HL-60 (cell line): Measurements from ENCODE around the gene SPATA19.

Experiments
- POLR2AphosphoS5 ChIP-seq: IDR thresholded peaks from 2 replicates; pipeline ENCODE4 v1.6.1; 2012; ENCODE audit warnings: low read depth
- REST ChIP-seq: IDR thresholded peaks from 2 replicates; pipeline ENCODE4 v1.6.1; 2012; ENCODE audit warnings: low read depth; ENCODE audit not compliant: insufficient replicate concordance
- SPI1 ChIP-seq: IDR thresholded peaks from 2 replicates; pipeline ENCODE4 v1.6.1; 2012; ENCODE audit warnings: low read depth, mild to moderate bottlenecking, borderline replicate concordance
- TF ChIP-seq, protein P1 (sequence below): IDR thresholded peaks from one replicate; pipeline ENCODE4 v1.5.1; 2011; ENCODE audit warnings: low read length, control low read depth, inconsistent platforms; ENCODE audit not compliant: insufficient read depth

DNA sequence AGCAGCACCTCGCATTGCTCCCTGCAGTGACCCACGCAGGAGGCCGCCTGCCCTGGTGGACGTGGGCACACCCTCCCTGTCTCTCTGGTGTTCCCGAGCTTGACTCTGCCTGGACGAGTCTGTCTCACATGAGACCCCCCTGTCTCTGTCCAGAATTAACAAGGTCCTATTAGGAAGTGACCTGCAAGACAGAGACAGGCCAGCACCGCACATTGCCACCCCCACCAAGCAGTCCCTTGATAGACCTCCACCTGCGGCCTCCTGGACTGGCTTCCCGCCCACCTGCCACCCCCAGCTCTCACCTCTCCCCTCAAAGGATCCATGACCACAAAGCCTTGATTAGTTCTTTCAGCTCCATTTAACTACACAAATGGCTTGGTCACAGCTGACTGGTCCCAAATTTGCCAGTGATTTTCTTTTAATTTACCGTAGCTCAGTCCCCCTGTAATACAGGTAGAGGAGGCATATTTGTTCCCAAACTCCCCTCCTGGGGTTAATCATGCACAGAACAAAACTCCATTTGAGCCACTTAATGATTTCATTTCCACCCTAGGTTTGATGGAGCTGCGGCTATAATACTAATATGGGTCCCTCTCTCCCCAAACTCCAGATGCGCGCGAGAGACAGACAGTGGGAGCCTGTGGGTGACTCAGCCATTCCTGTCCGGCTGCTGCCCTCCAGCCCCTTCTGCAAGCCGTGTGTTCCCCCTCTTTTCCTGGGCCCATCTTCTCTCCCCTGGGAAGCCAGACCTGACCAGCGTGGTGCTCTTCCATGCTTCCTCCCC is 11.2 kb downstream of the SPATA19 start:
- no peak for TF ChIP-seq POLR2AphosphoS5
- TF ChIP-seq, protein P1, sequence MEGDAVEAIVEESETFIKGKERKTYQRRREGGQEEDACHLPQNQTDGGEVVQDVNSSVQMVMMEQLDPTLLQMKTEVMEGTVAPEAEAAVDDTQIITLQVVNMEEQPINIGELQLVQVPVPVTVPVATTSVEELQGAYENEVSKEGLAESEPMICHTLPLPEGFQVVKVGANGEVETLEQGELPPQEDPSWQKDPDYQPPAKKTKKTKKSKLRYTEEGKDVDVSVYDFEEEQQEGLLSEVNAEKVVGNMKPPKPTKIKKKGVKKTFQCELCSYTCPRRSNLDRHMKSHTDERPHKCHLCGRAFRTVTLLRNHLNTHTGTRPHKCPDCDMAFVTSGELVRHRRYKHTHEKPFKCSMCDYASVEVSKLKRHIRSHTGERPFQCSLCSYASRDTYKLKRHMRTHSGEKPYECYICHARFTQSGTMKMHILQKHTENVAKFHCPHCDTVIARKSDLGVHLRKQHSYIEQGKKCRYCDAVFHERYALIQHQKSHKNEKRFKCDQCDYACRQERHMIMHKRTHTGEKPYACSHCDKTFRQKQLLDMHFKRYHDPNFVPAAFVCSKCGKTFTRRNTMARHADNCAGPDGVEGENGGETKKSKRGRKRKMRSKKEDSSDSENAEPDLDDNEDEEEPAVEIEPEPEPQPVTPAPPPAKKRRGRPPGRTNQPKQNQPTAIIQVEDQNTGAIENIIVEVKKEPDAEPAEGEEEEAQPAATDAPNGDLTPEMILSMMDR, result no peak
- no peak for TF ChIP-seq REST
- no peak for TF ChIP-seq SPI1
